GM18511 (cell line): ENCODE data around the gene PRELID2.
A peak's percentile ranks its signal among the peaks of the same experiment; 100 is the strongest.
"Not testable (repeated sequence)": the region's sequence is repeated elsewhere in the genome, so short reads cannot be mapped to it uniquely, and the experiment has no call there.

ENCODE experiments used
- ATAC-seq: cut with Tn5 transposase; IDR thresholded peaks from one replicate; pipeline ENCODE4 v1.9.1; 2021; ENCODE audit warnings: mild to moderate bottlenecking, moderate library complexity; ENCODE audit not compliant: unreplicated experiment

PRELID2 gene

GRCh38 chr5:145834917-145835847 is at the start of gene PRELID2:
Gene PRELID2 (minus strand): TSS chr5:145835342. CDS start chr5:145835251, 91 bp downstream.
- peak; percentile 79 for ATAC-seq

- no peak for ATAC-seq
Measured at GRCh38 chr5:145874765-145875164, 39.6 kb upstream of the PRELID2 start.

- ATAC-seq: no peak
Measured at GRCh38 chr5:145872914-145873313, 37.8 kb upstream of the PRELID2 start, which contains the start of gene GRXCR2. Gene GRXCR2 (minus strand): TSS chr5:145873014. CDS start chr5:145872968, 46 bp downstream.

- no peak for ATAC-seq
Measured at GRCh38 chr5:145872486-145872885, 37.3 kb upstream of the PRELID2 start.

- ATAC-seq: no peak
Measured at GRCh38 chr5:145869753-145870152, 34.6 kb upstream of the PRELID2 start.

- ATAC-seq: no peak
Measured at GRCh38 chr5:145867806-145868205, 32.7 kb upstream of the PRELID2 start.

- ATAC-seq: not testable (repeated sequence)
Measured at GRCh38 chr5:145864432-145864831, 29.3 kb upstream of the PRELID2 start.

GRCh38 chr5:145863003-145863402 is 27.9 kb upstream of the PRELID2 start:
- ATAC-seq: no peak

GRCh38 chr5:145859897-145860296 is 24.8 kb upstream of the PRELID2 start:
- no peak for ATAC-seq

GRCh38 chr5:145859453-145859852 is 24.3 kb upstream of the PRELID2 start:
- ATAC-seq: no peak

GRCh38 chr5:145858959-145859358 is 23.8 kb upstream of the PRELID2 start:
- ATAC-seq: no peak

GRCh38 chr5:145856285-145856818 is 21.2 kb upstream of the PRELID2 start:
- peak; percentile 65 for ATAC-seq

GRCh38 chr5:145855763-145856267 is 20.7 kb upstream of the PRELID2 start:
- ATAC-seq: peak; percentile 28

- no peak for ATAC-seq
Measured at GRCh38 chr5:145854651-145855258, 19.6 kb upstream of the PRELID2 start.

GRCh38 chr5:145853781-145854376 is 18.7 kb upstream of the PRELID2 start:
- no peak for ATAC-seq

- no peak for ATAC-seq
Measured at GRCh38 chr5:145852990-145853389, 17.8 kb upstream of the PRELID2 start.

GRCh38 chr5:145848854-145849253 is 13.7 kb upstream of the PRELID2 start:
- ATAC-seq: no peak

- ATAC-seq: no peak
Measured at GRCh38 chr5:145847499-145848497, 12.7 kb upstream of the PRELID2 start.

- no peak for ATAC-seq
Measured at GRCh38 chr5:145846081-145846480, 10.9 kb upstream of the PRELID2 start.

GRCh38 chr5:145841299-145841698 is 6.2 kb upstream of the PRELID2 start:
- no peak for ATAC-seq
